Fibroblast of mammary gland (primary cell): ENCODE measurements around the gene KDM7A.

Experiments used
- DNase-seq: peaks from one replicate; pipeline ENCODE4 v3.0.0-alpha.2; 2010; ENCODE audit warnings: low read depth
- H3K4me3 ChIP-seq: 2 replicates; pipeline ENCODE4 v1.5.1; 2011; ENCODE audit warnings: low read depth, mild to moderate bottlenecking, low read length, moderate library complexity; ENCODE audit not compliant: control insufficient read depth
- CTCF ChIP-seq: conservative IDR thresholded peaks from 2 replicates; pipeline ENCODE4 v1.5.1; 2011; ENCODE audit warnings: low read depth, low read length, inconsistent platforms; ENCODE audit not compliant: control insufficient read depth, insufficient read depth

Gene KDM7A

GRCh38 chr7:140192176-140192575 lies 15.4 kb upstream of the KDM7A start:
- DNase-seq, result no peak
- TF ChIP-seq CTCF, result no peak
- no peak overlapping the region for H3K4me3 ChIP-seq

GRCh38 chr7:140190588-140190987 lies 13.8 kb upstream of the KDM7A start:
- no peak for TF ChIP-seq CTCF
- DNase-seq, result no peak
- no peak overlapping the region for H3K4me3 ChIP-seq

- TF ChIP-seq CTCF, result no peak
- DNase-seq, result no peak
- H3K4me3 ChIP-seq, result no peak overlapping the region
Observed at GRCh38 chr7:140189917-140190316, 13.1 kb upstream of the KDM7A start.

- DNase-seq, result no peak
- H3K4me3 ChIP-seq, result no peak overlapping the region
- TF ChIP-seq CTCF, result no peak
Observed at GRCh38 chr7:140182917-140183316, 6.1 kb upstream of the KDM7A start.

- TF ChIP-seq CTCF, result no peak
- no peak for DNase-seq
- H3K4me3 ChIP-seq, result no peak overlapping the region
Observed at GRCh38 chr7:140179339-140179738, 2.6 kb upstream of the KDM7A start.

GRCh38 chr7:140176122-140176701 lies 571 bp downstream of the KDM7A start:
- TF ChIP-seq CTCF, result no peak
- peak overlapping the region; percentile 56 for H3K4me3 ChIP-seq
- no peak for DNase-seq
